ENCODE data around the gene PTH1R.

The PTH1R gene

GRCh38 chr3:46862369-46863025, 15.0 kb upstream of the PTH1R start:
- H3K9ac ChIP-seq (ENCODE audit: low read depth, low read length), result no peak overlapping the region
- ATAC-seq (ENCODE audit: insufficient read depth, low read depth), result no peak
- no peaks in the 10 kb centered on the region for H3K36me3 ChIP-seq (ENCODE audit: insufficient read depth, low read length)
- no peaks in the 10 kb centered on the region for H3K27me3 ChIP-seq (ENCODE audit: insufficient read depth, low read length, poor library complexity)
- no peak overlapping the region for H3K27ac ChIP-seq (ENCODE audit: low read length)
- H3K79me2 ChIP-seq (ENCODE audit: insufficient read depth, low read length), result no peaks in the 10 kb centered on the region
- TF ChIP-seq EZH2 (IDR thresholded peaks at IDR 0.05; ENCODE audit: borderline replicate concordance, low read depth, low read length, severe bottlenecking), result no peak
- no peak for TF ChIP-seq CTCF (IDR thresholded peaks at IDR 0.05; ENCODE audit: borderline replicate concordance, extremely low read depth, low read length, poor library complexity, severe bottlenecking)
- no peak for DNase-seq
- no peak overlapping the region for H3K4me2 ChIP-seq (ENCODE audit: insufficient read depth, low read length)
- H4K20me1 ChIP-seq (ENCODE audit: insufficient read depth, low read length), result no peaks in the 10 kb centered on the region
- H3K4me1 ChIP-seq (ENCODE audit: insufficient read depth, low read length), result no peaks in the 10 kb centered on the region
- no peaks in the 10 kb centered on the region for H3K9me3 ChIP-seq (ENCODE audit: insufficient read depth, low read length, severe bottlenecking)
- no peak overlapping the region for H2AFZ ChIP-seq (ENCODE audit: low read depth, low read length)
- no peak overlapping the region for H3K4me3 ChIP-seq (ENCODE audit: low read depth in 1 of 2, low read length in 2 of 2)

GRCh38 chr3:46863261-46863782, 14.2 kb upstream of the PTH1R start, which contains the start of gene MYL3:
Gene MYL3, minus strand, starts transcription at chr3:46863444. Its CDS starts 54 bp downstream, at chr3:46863390.
- no peak for TF ChIP-seq CTCF (IDR thresholded peaks at IDR 0.05; ENCODE audit: borderline replicate concordance, extremely low read depth, low read length, poor library complexity, severe bottlenecking)
- no peak for TF ChIP-seq EZH2 (IDR thresholded peaks at IDR 0.05; ENCODE audit: borderline replicate concordance, low read depth, low read length, severe bottlenecking)
- Histone ChIP-seq H3K27ac (ENCODE audit: low read length) (no peak within 1 kb of the TSS), H3K79me2 (ENCODE audit: insufficient read depth, low read length) (no peaks in the 10 kb centered on the region), H3K4me2 (ENCODE audit: insufficient read depth, low read length) (no peak within 1 kb of the TSS), H3K4me3 (ENCODE audit: low read depth in 1 of 2, low read length in 2 of 2) (no peak within 1 kb of the TSS), H4K20me1 (ENCODE audit: insufficient read depth, low read length) (no peaks in the 10 kb centered on the region), H3K9ac (ENCODE audit: low read depth, low read length) (no peak within 1 kb of the TSS), H3K9me3 (ENCODE audit: insufficient read depth, low read length, severe bottlenecking) (no peaks in the 10 kb centered on the region), H3K27me3 (ENCODE audit: insufficient read depth, low read length, poor library complexity) (no peaks in the 10 kb centered on the region), H3K36me3 (ENCODE audit: insufficient read depth, low read length) (no peaks in the 10 kb centered on the region), H3K4me1 (ENCODE audit: insufficient read depth, low read length) (no peaks in the 10 kb centered on the region), H2AFZ (ENCODE audit: low read depth, low read length) (no peak within 1 kb of the TSS)
- ATAC-seq (ENCODE audit: insufficient read depth, low read depth), result no peak
- DNase-seq, result no peak

GRCh38 chr3:46864061-46864881, 13.2 kb upstream of the PTH1R start:
- Histone ChIP-seq H3K9me3 (ENCODE audit: insufficient read depth, low read length, severe bottlenecking) (no peaks in the 10 kb centered on the region), H3K36me3 (ENCODE audit: insufficient read depth, low read length) (no peaks in the 10 kb centered on the region), H3K27ac (ENCODE audit: low read length) (no peak overlapping the region), H3K27me3 (ENCODE audit: insufficient read depth, low read length, poor library complexity) (no peaks in the 10 kb centered on the region), H4K20me1 (ENCODE audit: insufficient read depth, low read length) (no peaks in the 10 kb centered on the region), H3K9ac (ENCODE audit: low read depth, low read length) (no peak overlapping the region), H3K79me2 (ENCODE audit: insufficient read depth, low read length) (no peaks in the 10 kb centered on the region), H2AFZ (ENCODE audit: low read depth, low read length) (no peak overlapping the region), H3K4me3 (ENCODE audit: low read depth in 1 of 2, low read length in 2 of 2) (no peak overlapping the region), H3K4me2 (ENCODE audit: insufficient read depth, low read length) (no peak overlapping the region), H3K4me1 (ENCODE audit: insufficient read depth, low read length) (no peaks in the 10 kb centered on the region)
- DNase-seq (no peak), ATAC-seq (ENCODE audit: insufficient read depth, low read depth) (no peak)
- TF ChIP-seq EZH2 (IDR thresholded peaks at IDR 0.05; ENCODE audit: borderline replicate concordance, low read depth, low read length, severe bottlenecking) (no peak), CTCF (IDR thresholded peaks at IDR 0.05; ENCODE audit: borderline replicate concordance, extremely low read depth, low read length, poor library complexity, severe bottlenecking) (peak; percentile 11)
